Ovary (tissue), 9 donors: ENCODE results near the gene KCND2. TPM values are rescaled to one million over a fixed set of nuclear protein-coding genes. Genes with fewer than 3 reads are reported as not detected.

Experiments used
- DNase-seq, 5 donors: peaks; one replicate each; pipeline ENCODE4 v3.0.0-alpha.2; 2019 to 2020
- H3K27ac ChIP-seq, 2 donors: fragments of 200-600 bp; one replicate each; pipeline versions ENCODE4 v1.5.1 to v1.8.0; 2019 to 2022
- H3K27me3 ChIP-seq: fragments of 200-600 bp; one replicate; pipeline ENCODE4 v1.8.0; 2022
- H3K36me3 ChIP-seq: fragments of 200-600 bp; sonication (generic); one replicate; pipeline ENCODE4 v1.5.1; 2019
- H3K4me1 ChIP-seq: one replicate; pipeline ENCODE4 v1.8.1; 2013; ENCODE audit warnings: mild to moderate bottlenecking, moderate library complexity; ENCODE audit not compliant: insufficient read depth
- H3K4me3 ChIP-seq: fragments of 200-600 bp; sonication (generic); one replicate; pipeline ENCODE4 v1.5.1; 2017
- H3K9me3 ChIP-seq, 2 donors: fragments of 200-600 bp in 1 of 2; sonication (generic) in 1 of 2; one replicate each; pipeline versions ENCODE4 v1.5.1 to v1.8.1; 2013 to 2019; ENCODE audit warnings: mild to moderate bottlenecking in 1 of 2, moderate library complexity in 1 of 2
- EP300 ChIP-seq: sonication (generic); formaldehyde crosslinking; IDR thresholded peaks from one replicate; pipeline ENCODE4 v1.6.1; 2017; ENCODE audit warnings: antibody characterized with exemption
- POLR2A ChIP-seq: fragments of 450-650 bp; IDR thresholded peaks from one replicate; pipeline ENCODE4 v1.6.1; 2017; ENCODE audit warnings: antibody characterized with exemption, mild to moderate bottlenecking, moderate library complexity
- WGBS, 3 donors: extraction: QIAGEN DNeasy Blood & Tissue Kit in 1 of 3; methylation state at CpG; one replicate each; pipeline versions ENCODE4 v1.1.5 to v1.1.7; 2013 to 2017; 5-methylcytosine and 5-hydroxymethylcytosine counted together
- intact Hi-C, 4 donors: fragments of 100-400 bp; cut with DNase I; formaldehyde crosslinking; loops; one replicate each; pipeline versions ENCODE4 v1.11.0 to v1.15.1; 2022 to 2023
- polyA plus RNA-seq, 2 donors: library from polyadenylated mRNA; stranded (reverse); fragments of 200-250 nt in 1 of 2; fragments of 350-450 nt in 1 of 2; fragmentation: Illumina TruSeq in 1 of 2; extraction: RNeasy Lipid Tissue Mini Kit (QIAGEN cat#74804) in 1 of 2; gene quantifications; one replicate each; pipeline ENCODE4 v1.2.3, GENCODE V29; 2013 to 2014
- total RNA-seq, 7 donors: library from RNA; depleted of rRNA in 2 of 7; stranded (reverse); fragments of >200 nt in 2 of 7; fragmentation: NEBNext Ultra II Directional in 3 of 7; extraction: Animal tissue kit (Norgen Biotek cat#: 25700) in 3 of 7; gene quantifications; one replicate each; pipeline versions ENCODE4 v1.1.0 to v1.2.4, GENCODE V29; 2016 to 2023
- TF ChIP-seq, protein P1 (sequence below), 3 donors: fragments of 450-650 bp in 2 of 3; fragments of 200-600 bp in 1 of 3; IDR thresholded peaks; one replicate each; pipeline versions ENCODE4 v1.5.1 to v1.8.0; 2016 to 2022; ENCODE audit warnings: antibody characterized with exemption in 3 of 3, mild to moderate bottlenecking in 1 of 3
- donor health status: DM: no; HTN: no; CAD: no; lungs with moderate emphysema.
- donor health status: DM: no; HTN: no; CAD: no.
- donor health status: Bipolar disorder and iron deficiency.
- donor health status: DM: yes; HTN: yes; CAD: no.
- donor health status: DM: no; HTN: no; CAD: no.
- donor health status: DM: yes; HTN: yes; CAD: no.

Gene KCND2
- total and polyA plus RNA-seq, 9 donors: 3.2 to 14.5 (median 5.4) TPM

DNA sequence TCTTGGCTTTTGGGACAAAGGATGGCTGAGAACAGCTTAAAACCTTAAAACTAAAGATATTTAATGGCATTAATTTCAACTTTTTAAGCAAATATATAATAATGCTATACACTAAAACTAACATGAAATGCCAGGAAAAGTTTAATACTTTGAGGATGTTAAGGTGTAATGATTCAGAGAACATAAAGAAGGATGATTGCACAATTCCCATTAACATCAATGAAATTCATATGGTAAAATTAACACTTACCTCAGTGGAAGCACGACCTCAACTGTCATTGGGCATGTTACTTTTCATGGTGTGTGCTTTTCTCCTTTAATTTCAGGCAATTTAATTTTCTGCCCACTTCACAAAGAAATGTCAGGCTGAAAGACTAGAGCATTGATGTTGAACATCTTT, 171.7 kb downstream of the KCND2 start:
- Histone ChIP-seq H3K4me3 (no peak overlapping the region), H3K27me3 (no peaks in the 10 kb centered on the region), H3K4me1 (no peaks in the 10 kb centered on the region), H3K9me3 (no peaks in the 10 kb centered on the region), H3K36me3 (no peaks in the 10 kb centered on the region), H3K27ac (no peak overlapping the region)
- no peak for DNase-seq
- intact Hi-C loops: no loop called here
- TF ChIP-seq, protein P1, sequence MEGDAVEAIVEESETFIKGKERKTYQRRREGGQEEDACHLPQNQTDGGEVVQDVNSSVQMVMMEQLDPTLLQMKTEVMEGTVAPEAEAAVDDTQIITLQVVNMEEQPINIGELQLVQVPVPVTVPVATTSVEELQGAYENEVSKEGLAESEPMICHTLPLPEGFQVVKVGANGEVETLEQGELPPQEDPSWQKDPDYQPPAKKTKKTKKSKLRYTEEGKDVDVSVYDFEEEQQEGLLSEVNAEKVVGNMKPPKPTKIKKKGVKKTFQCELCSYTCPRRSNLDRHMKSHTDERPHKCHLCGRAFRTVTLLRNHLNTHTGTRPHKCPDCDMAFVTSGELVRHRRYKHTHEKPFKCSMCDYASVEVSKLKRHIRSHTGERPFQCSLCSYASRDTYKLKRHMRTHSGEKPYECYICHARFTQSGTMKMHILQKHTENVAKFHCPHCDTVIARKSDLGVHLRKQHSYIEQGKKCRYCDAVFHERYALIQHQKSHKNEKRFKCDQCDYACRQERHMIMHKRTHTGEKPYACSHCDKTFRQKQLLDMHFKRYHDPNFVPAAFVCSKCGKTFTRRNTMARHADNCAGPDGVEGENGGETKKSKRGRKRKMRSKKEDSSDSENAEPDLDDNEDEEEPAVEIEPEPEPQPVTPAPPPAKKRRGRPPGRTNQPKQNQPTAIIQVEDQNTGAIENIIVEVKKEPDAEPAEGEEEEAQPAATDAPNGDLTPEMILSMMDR (IDR thresholded peaks at IDR 0.05): no peak
- TF ChIP-seq EP300 (no peak), POLR2A (no peak)
- WGBS, 3 donors: 81 to 88% (median 86%) methylated on average over 1 of the region's 1 CpG

DNA sequence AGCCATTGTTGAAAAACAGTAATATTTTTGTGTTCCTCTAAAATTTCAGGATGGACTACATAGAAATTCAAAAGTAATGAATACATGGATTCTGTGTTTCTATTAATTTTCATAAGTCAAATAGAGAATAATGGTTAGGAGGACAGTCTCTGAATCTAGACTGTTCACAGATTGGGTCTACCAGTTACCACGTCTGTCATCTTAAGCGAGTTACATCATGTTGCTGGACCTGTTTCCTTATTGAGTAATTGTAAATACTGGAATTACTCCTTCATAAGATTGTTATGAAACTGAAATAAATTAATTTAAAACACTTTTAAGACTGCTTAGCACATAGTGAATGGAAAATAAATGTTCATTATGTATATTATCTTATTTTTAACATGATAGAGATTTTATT, 172.3 kb downstream of the KCND2 start:
- H3K9me3 ChIP-seq: no peaks in the 10 kb centered on the region
- TF ChIP-seq EP300: no peak
- TF ChIP-seq, protein P1 (IDR thresholded peaks at IDR 0.05): no peak
- TF ChIP-seq POLR2A: no peak
- WGBS, 3 donors: 92 to 97% (median 93%) methylated on average over 2 of the region's 2 CpGs
- no peaks in the 10 kb centered on the region for H3K36me3 ChIP-seq
- H3K27ac ChIP-seq: no peak overlapping the region
- H3K4me3 ChIP-seq: no peak overlapping the region
- no peaks in the 10 kb centered on the region for H3K27me3 ChIP-seq
- no peaks in the 10 kb centered on the region for H3K4me1 ChIP-seq
- DNase-seq: no peak
- intact Hi-C loops: no loop called here

DNA sequence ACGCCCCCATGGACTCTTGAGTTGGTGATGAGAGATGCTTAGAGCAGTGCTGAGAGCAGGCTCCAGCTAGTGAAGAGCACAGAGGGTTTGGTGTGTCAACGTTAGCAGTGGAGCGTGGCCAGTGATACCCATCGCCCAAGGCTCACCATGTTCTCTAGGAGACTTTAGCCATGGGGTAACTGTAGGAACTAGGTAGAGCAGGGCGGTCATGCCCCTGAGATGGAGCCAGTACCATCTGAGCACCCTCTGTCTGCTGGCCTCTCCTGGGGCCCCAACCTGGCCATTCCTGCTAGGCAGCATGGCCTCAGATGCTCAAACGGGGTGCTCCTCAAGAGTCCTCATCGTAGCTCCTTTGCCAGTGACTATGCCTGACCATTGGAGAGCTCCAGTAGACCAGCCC, 179.7 kb downstream of the KCND2 start:
- Histone ChIP-seq H3K27me3 (no peaks in the 10 kb centered on the region), H3K4me1 (no peaks in the 10 kb centered on the region), H3K36me3 (no peaks in the 10 kb centered on the region), H3K27ac (no peak overlapping the region), H3K4me3 (no peak overlapping the region), H3K9me3 (peaks cover 0 to 5% of the 10 kb centered on the region in 2 donors)
- 90 to 95% (median 91%) methylated on average over 7 of the region's 7 CpGs for WGBS, 3 donors
- intact Hi-C loops: no loop called here
- TF ChIP-seq POLR2A: no peak
- no peak for TF ChIP-seq EP300
- TF ChIP-seq, protein P1 (IDR thresholded peaks at IDR 0.05): no peak
- no peak for DNase-seq

DNA sequence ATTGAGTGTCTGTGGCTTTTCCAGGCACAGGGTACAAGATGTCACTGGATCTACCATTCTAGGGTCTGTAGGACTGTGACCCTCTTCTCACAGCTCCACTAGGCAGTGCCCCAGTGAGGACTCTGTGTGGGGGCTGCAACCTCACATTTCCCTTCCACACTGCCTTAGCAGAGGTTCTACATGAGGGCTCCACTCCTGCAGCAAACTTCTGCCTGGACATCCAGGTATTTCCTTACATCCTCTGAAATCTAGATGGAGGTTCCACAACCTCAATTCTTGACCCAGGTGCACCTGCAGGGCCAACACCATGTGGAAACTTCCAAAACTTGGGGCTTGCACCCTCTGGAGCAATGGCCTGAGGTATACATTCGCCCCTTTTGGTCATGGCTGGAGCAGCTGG, 183.7 kb downstream of the KCND2 start:
- intact Hi-C loops: no loop called here

More for the DNA sequence above, 183.7 kb downstream of the KCND2 start:
- no peak for DNase-seq
- TF ChIP-seq, protein P1 (IDR thresholded peaks at IDR 0.05): no peak
- TF ChIP-seq POLR2A: no peak
- TF ChIP-seq EP300: no peak
- whole genome bisulfite sequencing, 3 donors: 88 to 100% (median 96%) methylated on average over 1 of the region's 1 CpG
- H3K27me3 ChIP-seq: no peaks in the 10 kb centered on the region
- H3K27ac ChIP-seq: no peak overlapping the region
- no peaks in the 10 kb centered on the region for H3K36me3 ChIP-seq
- H3K9me3 ChIP-seq: peaks cover 0 to 5% of the 10 kb centered on the region in 2 donors
- no peak overlapping the region for H3K4me3 ChIP-seq
- no peaks in the 10 kb centered on the region for H3K4me1 ChIP-seq
